NCI-H2196 treated with DMSO at 0.1 percent for 48 hours (cell line): Measurements from ENCODE around the gene ZPBP.

Experiments used
- DNase-seq: peaks from one replicate; lab custom pipeline; 2025; ENCODE audit not compliant: unreplicated experiment; lab: John Stamatoyannopoulos, UW

The ZPBP gene

GRCh38 chr7:50092579-50093491, at the start of gene ZPBP:
Gene ZPBP, minus strand, starts transcription at chr7:50093246. Its CDS starts 52 bp downstream, at chr7:50093194.
- DNase-seq = peak; percentile 3

GRCh38 chr7:50142425-50143017, 49.5 kb upstream of the ZPBP start:
- DNase-seq = no peak

- DNase-seq = no peak
Observed at GRCh38 chr7:50141854-50142253, 48.8 kb upstream of the ZPBP start.

- no peak for DNase-seq
Observed at GRCh38 chr7:50141131-50141530, 48.1 kb upstream of the ZPBP start.

GRCh38 chr7:50140688-50141087, 47.6 kb upstream of the ZPBP start:
- no peak for DNase-seq

GRCh38 chr7:50138101-50138500, 45.1 kb upstream of the ZPBP start:
- no peak for DNase-seq

GRCh38 chr7:50125766-50126165, 32.7 kb upstream of the ZPBP start:
- no peak for DNase-seq

- DNase-seq = no peak
Observed at GRCh38 chr7:50121286-50121685, 28.2 kb upstream of the ZPBP start.

GRCh38 chr7:50119815-50120637, 27.0 kb upstream of the ZPBP start:
- DNase-seq = no peak

GRCh38 chr7:50112250-50112649, 19.2 kb upstream of the ZPBP start:
- no peak for DNase-seq

GRCh38 chr7:50101873-50102272, 8.8 kb upstream of the ZPBP start:
- DNase-seq = no peak

- no peak for DNase-seq
Observed at GRCh38 chr7:50095634-50096033, 2.6 kb upstream of the ZPBP start.

GRCh38 chr7:50088463-50089129, 4.5 kb downstream of the ZPBP start:
- DNase-seq = no peak

- no peak for DNase-seq
Observed at GRCh38 chr7:50085344-50085743, 7.7 kb downstream of the ZPBP start.

GRCh38 chr7:50073093-50073492, 20.0 kb downstream of the ZPBP start:
- no peak for DNase-seq

- DNase-seq = no peak
Observed at GRCh38 chr7:50069613-50070012, 23.4 kb downstream of the ZPBP start.

- DNase-seq = no peak
Observed at GRCh38 chr7:50068850-50069551, 24.0 kb downstream of the ZPBP start.

- peak; percentile 5 for DNase-seq
Observed at GRCh38 chr7:50068026-50068425, 25.0 kb downstream of the ZPBP start.

GRCh38 chr7:50062951-50063350, 30.1 kb downstream of the ZPBP start:
- DNase-seq = no peak

GRCh38 chr7:50056131-50056530, 36.9 kb downstream of the ZPBP start:
- DNase-seq = no peak
